HEK293 (cell line): ENCODE data around the gene PTRH2.

Experiments
- CTCF ChIA-PET: fragments of 350-600 bp; formaldehyde crosslinking; extraction: SDS; loops from one replicate; lab custom pipeline; 2021; ENCODE audit warnings: antibody characterized with exemption; lab: Yijun Ruan, JAX
- POLR2A ChIA-PET: fragments of 300-600 bp; formaldehyde crosslinking; extraction: SDS; loops from one replicate; lab custom pipeline; 2020; ENCODE audit warnings: antibody characterized with exemption, inconsistent platforms; lab: Yijun Ruan, JAX
- H3K27ac ChIP-seq: fragments of 200-500 bp; sonication (Bioruptor generic); 2 replicates; pipeline ENCODE4 v1.5.1; 2014; ENCODE audit warnings: low read depth, low read length, control low read depth, inconsistent platforms; ENCODE audit errors: extremely low read depth
- H3K36me3 ChIP-seq, 2 experiments: fragments of 200-500 bp in 1 of 2; sonication (Bioruptor generic) in 1 of 2; 1 replicate in 1 of 2; 2 replicates in 1 of 2; pipeline ENCODE4 v1.5.1; 2014 to 2017; ENCODE audit warnings: inconsistent platforms in 2 of 2, low read length in 2 of 2; ENCODE audit not compliant: control insufficient read depth in 2 of 2, insufficient read depth in 1 of 2
- H3K4me1 ChIP-seq: fragments of 200-500 bp; sonication (Bioruptor generic); 2 replicates; pipeline ENCODE4 v1.5.1; 2014; ENCODE audit warnings: mild to moderate bottlenecking, low read length, inconsistent platforms; ENCODE audit not compliant: control insufficient read depth, insufficient read depth
- H3K4me3 ChIP-seq: 2 replicates; pipeline ENCODE4 v1.5.1; 2011; ENCODE audit warnings: low read depth, mild to moderate bottlenecking, control low read depth, low read length, moderate library complexity
- H3K9me3 ChIP-seq: fragments of 200-500 bp; sonication (Bioruptor generic); 2 replicates; pipeline ENCODE4 v1.5.1; 2014; ENCODE audit warnings: low read depth, low read length, inconsistent platforms; ENCODE audit not compliant: control insufficient read depth, insufficient read depth
- GLI2 ChIP-seq: fragments of 450-650 bp; formaldehyde crosslinking; IDR thresholded peaks from 2 replicates; pipeline ENCODE4; 2017; ENCODE audit warnings: missing biosample characterization, missing genetic modification characterization, low read depth, borderline replicate concordance
- GLIS1 ChIP-seq: fragments of 450-650 bp; formaldehyde crosslinking; IDR thresholded peaks from 2 replicates; pipeline ENCODE4 v1.5.1; 2016; ENCODE audit warnings: missing biosample characterization, missing genetic modification characterization
- MYNN ChIP-seq: fragments of 450-650 bp; formaldehyde crosslinking; IDR thresholded peaks from 2 replicates; pipeline ENCODE4 v1.5.1; 2016; ENCODE audit warnings: missing biosample characterization, missing genetic modification characterization, borderline replicate concordance
- OSR2 ChIP-seq: fragments of 450-650 bp; formaldehyde crosslinking; IDR thresholded peaks from 2 replicates; pipeline ENCODE4 v1.5.1; 2016; ENCODE audit warnings: missing biosample characterization, missing genetic modification characterization
- PRDM1 ChIP-seq: fragments of 450-650 bp; formaldehyde crosslinking; IDR thresholded peaks from 2 replicates; pipeline ENCODE4; 2016; ENCODE audit warnings: missing biosample characterization, missing genetic modification characterization
- RBAK ChIP-seq: fragments of 450-650 bp; formaldehyde crosslinking; IDR thresholded peaks from 2 replicates; pipeline ENCODE4 v1.5.1; 2016; ENCODE audit warnings: missing biosample characterization, missing genetic modification characterization
- SP2 ChIP-seq: fragments of 450-650 bp; formaldehyde crosslinking; IDR thresholded peaks from 2 replicates; pipeline ENCODE4 v1.5.1; 2016; ENCODE audit warnings: missing biosample characterization, missing genetic modification characterization
- ZBTB10 ChIP-seq: fragments of 450-650 bp; formaldehyde crosslinking; IDR thresholded peaks from 2 replicates; pipeline ENCODE4 v1.5.1; 2016; ENCODE audit warnings: missing biosample characterization, missing genetic modification characterization
- ZFP37 ChIP-seq: fragments of 450-650 bp; formaldehyde crosslinking; IDR thresholded peaks from 2 replicates; pipeline ENCODE4 v1.5.1; 2016; ENCODE audit warnings: missing biosample characterization, missing genetic modification characterization
- ZNF112 ChIP-seq: fragments of 450-650 bp; formaldehyde crosslinking; IDR thresholded peaks from 2 replicates; pipeline ENCODE4 v1.5.0; 2017; ENCODE audit warnings: missing biosample characterization, missing genetic modification characterization
- ZNF133 ChIP-seq: fragments of 450-650 bp; formaldehyde crosslinking; IDR thresholded peaks from 2 replicates; pipeline ENCODE4 v1.5.1; 2016; ENCODE audit warnings: missing biosample characterization, missing genetic modification characterization
- ZNF140 ChIP-seq: fragments of 450-650 bp; formaldehyde crosslinking; IDR thresholded peaks from 2 replicates; pipeline ENCODE4 v1.5.1; 2016; ENCODE audit warnings: missing biosample characterization, missing genetic modification characterization
- ZNF19 ChIP-seq: fragments of 450-650 bp; formaldehyde crosslinking; IDR thresholded peaks from 2 replicates; pipeline ENCODE4; 2016; ENCODE audit warnings: missing biosample characterization, missing genetic modification characterization, low read depth
- ZNF202 ChIP-seq: fragments of 450-650 bp; formaldehyde crosslinking; IDR thresholded peaks from 2 replicates; pipeline ENCODE4 v1.5.1; 2016; ENCODE audit warnings: missing biosample characterization, missing genetic modification characterization, borderline replicate concordance
- ZNF211 ChIP-seq: fragments of 450-650 bp; formaldehyde crosslinking; IDR thresholded peaks from 2 replicates; pipeline ENCODE4 v1.5.1; 2016; ENCODE audit warnings: low read depth, missing biosample characterization, missing genetic modification characterization
- ZNF335 ChIP-seq: fragments of 450-650 bp; formaldehyde crosslinking; conservative IDR thresholded peaks from 2 replicates; pipeline ENCODE4 v1.5.1; 2016; ENCODE audit warnings: missing biosample characterization, missing genetic modification characterization
- ZNF366 ChIP-seq: fragments of 450-650 bp; formaldehyde crosslinking; conservative IDR thresholded peaks from 2 replicates; pipeline ENCODE4 v1.5.1; 2016; ENCODE audit warnings: missing biosample characterization, missing genetic modification characterization
- ZNF37A ChIP-seq: fragments of 450-650 bp; IDR thresholded peaks from 2 replicates; pipeline ENCODE4 v1.5.1; 2018; ENCODE audit warnings: missing biosample characterization, missing genetic modification characterization
- ZNF391 ChIP-seq: fragments of 450-650 bp; formaldehyde crosslinking; IDR thresholded peaks from 2 replicates; pipeline ENCODE4 v1.5.1; 2016; ENCODE audit warnings: low read depth, missing biosample characterization, missing genetic modification characterization, borderline replicate concordance
- ZNF416 ChIP-seq: fragments of 450-650 bp; formaldehyde crosslinking; IDR thresholded peaks from 2 replicates; pipeline ENCODE4 v1.5.1; 2016; ENCODE audit warnings: missing biosample characterization, missing genetic modification characterization
- ZNF423 ChIP-seq: fragments of 450-650 bp; formaldehyde crosslinking; IDR thresholded peaks from 2 replicates; pipeline ENCODE4 v1.5.1; 2016; ENCODE audit warnings: missing biosample characterization, missing genetic modification characterization
- ZNF449 ChIP-seq: fragments of 450-650 bp; formaldehyde crosslinking; IDR thresholded peaks from 2 replicates; pipeline ENCODE4 v1.5.1; 2017; ENCODE audit warnings: missing biosample characterization, mild to moderate bottlenecking, missing genetic modification characterization, moderate library complexity
- ZNF610 ChIP-seq: fragments of 450-650 bp; formaldehyde crosslinking; IDR thresholded peaks from 2 replicates; pipeline ENCODE4 v1.5.1; 2016; ENCODE audit warnings: missing biosample characterization, missing genetic modification characterization, borderline replicate concordance
- ZNF670 ChIP-seq: fragments of 450-650 bp; formaldehyde crosslinking; IDR thresholded peaks from 2 replicates; pipeline ENCODE4 v1.5.1; 2016; ENCODE audit warnings: missing biosample characterization, missing genetic modification characterization, low read depth
- ZNF701 ChIP-seq: fragments of 450-650 bp; formaldehyde crosslinking; IDR thresholded peaks from 2 replicates; pipeline ENCODE4 v1.5.1; 2016; ENCODE audit warnings: missing biosample characterization, missing genetic modification characterization
- ZNF768 ChIP-seq: fragments of 450-650 bp; formaldehyde crosslinking; IDR thresholded peaks from 2 replicates; pipeline ENCODE4 v1.5.1; 2018; ENCODE audit warnings: missing biosample characterization, mild to moderate bottlenecking, missing genetic modification characterization
- ZNF837 ChIP-seq: fragments of 450-650 bp; formaldehyde crosslinking; IDR thresholded peaks from 2 replicates; pipeline ENCODE4 v1.5.1; 2016; ENCODE audit warnings: missing biosample characterization, missing genetic modification characterization
- ZSCAN30 ChIP-seq: fragments of 450-650 bp; IDR thresholded peaks from 2 replicates; pipeline ENCODE4 v1.5.1; 2018; ENCODE audit warnings: missing biosample characterization, mild to moderate bottlenecking, missing genetic modification characterization, moderate library complexity
- TF ChIP-seq, protein P1 (sequence below): IDR thresholded peaks from 2 replicates; pipeline ENCODE4 v1.6.1; 2011; ENCODE audit warnings: mild to moderate bottlenecking, low read depth, low read length, borderline replicate concordance
- TF ChIP-seq, protein P2 (sequence below): fragments of 450-650 bp; formaldehyde crosslinking; IDR thresholded peaks from 2 replicates; pipeline ENCODE4; 2016; ENCODE audit warnings: missing biosample characterization, missing genetic modification characterization
- TF ChIP-seq, protein P3 (sequence below): fragments of 450-650 bp; formaldehyde crosslinking; IDR thresholded peaks from 2 replicates; pipeline ENCODE4 v1.5.1; 2016; ENCODE audit warnings: missing biosample characterization, missing genetic modification characterization

The PTRH2 gene

GRCh38 chr17:59707149-59707970 is at the start of gene PTRH2, which contains the start of gene VMP1:
PTRH2 (minus strand) TSS chr17:59707430; CDS start chr17:59697978, 9,452 bp downstream.
VMP1 (plus strand) TSS chr17:59707654; CDS start chr17:59731447, 23,793 bp downstream.
- Histone ChIP-seq H3K4me1 (peaks cover 16% of the 10 kb centered on the region), H3K4me3 (peak within 1 kb of the TSS; percentile 95), H3K27ac (peak within 1 kb of the TSS; percentile 90), H3K36me3 (peaks cover 16% of the 10 kb centered on the region in 2 experiments; a peak in 2 of 3 replicates), H3K9me3 (no peaks in the 10 kb centered on the region)
- POLR2A ChIA-PET = interaction anchor here (0.5 to 3.0 kb wide), 29 partner anchors 14 to 341 kb away, joined by 3 to 31 read pairs (median 3); partner anchors contain the start of genes CLTC, DHX40, RNFT1 and RPS6KB1
- CTCF ChIA-PET = interaction anchor here (0.6 to 2.3 kb wide), 5 partner anchors 18 to 931 kb away, joined by 3 to 6 read pairs (median 3); no protein-coding TSS in a partner anchor
- no peak for TF ChIP-seq PRDM1 (tag by site-specific recombination)
- TF ChIP-seq SP2 (tag by site-specific recombination) = peak; percentile 94
- TF ChIP-seq ZNF449 = no peak
- no peak for TF ChIP-seq GLI2
- TF ChIP-seq ZNF112 (tag by site-specific recombination) = no peak
- TF ChIP-seq ZNF366 (tag by site-specific recombination) = peak; percentile 100
- peak; percentile 9; the same call in 1 of the 2 replicates for TF ChIP-seq ZSCAN30 (tag by site-specific recombination)
- TF ChIP-seq ZNF202 (tag by site-specific recombination) = no peak
- no peak for TF ChIP-seq ZBTB10 (tag by site-specific recombination)
- 0 out of 2 replicates have a peak, but pooled peaks have one; percentile 23 for TF ChIP-seq ZNF391 (tag by site-specific recombination)
- no peak for TF ChIP-seq ZNF416
- TF ChIP-seq, protein P1, sequence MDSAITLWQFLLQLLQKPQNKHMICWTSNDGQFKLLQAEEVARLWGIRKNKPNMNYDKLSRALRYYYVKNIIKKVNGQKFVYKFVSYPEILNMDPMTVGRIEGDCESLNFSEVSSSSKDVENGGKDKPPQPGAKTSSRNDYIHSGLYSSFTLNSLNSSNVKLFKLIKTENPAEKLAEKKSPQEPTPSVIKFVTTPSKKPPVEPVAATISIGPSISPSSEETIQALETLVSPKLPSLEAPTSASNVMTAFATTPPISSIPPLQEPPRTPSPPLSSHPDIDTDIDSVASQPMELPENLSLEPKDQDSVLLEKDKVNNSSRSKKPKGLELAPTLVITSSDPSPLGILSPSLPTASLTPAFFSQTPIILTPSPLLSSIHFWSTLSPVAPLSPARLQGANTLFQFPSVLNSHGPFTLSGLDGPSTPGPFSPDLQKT = peak; percentile 69; the same call in 1 of the 2 replicates
- TF ChIP-seq RBAK = no peak
- TF ChIP-seq ZNF701 (tag by site-specific recombination) = no peak
- TF ChIP-seq OSR2 (tag by site-specific recombination) = no peak
- TF ChIP-seq MYNN (tag by site-specific recombination) = no peak
- TF ChIP-seq ZNF133 (tag by site-specific recombination) = no peak
- TF ChIP-seq ZNF335 (tag by site-specific recombination) = peak; percentile 67; the same call in 1 of the 2 replicates
- TF ChIP-seq, protein P2, sequence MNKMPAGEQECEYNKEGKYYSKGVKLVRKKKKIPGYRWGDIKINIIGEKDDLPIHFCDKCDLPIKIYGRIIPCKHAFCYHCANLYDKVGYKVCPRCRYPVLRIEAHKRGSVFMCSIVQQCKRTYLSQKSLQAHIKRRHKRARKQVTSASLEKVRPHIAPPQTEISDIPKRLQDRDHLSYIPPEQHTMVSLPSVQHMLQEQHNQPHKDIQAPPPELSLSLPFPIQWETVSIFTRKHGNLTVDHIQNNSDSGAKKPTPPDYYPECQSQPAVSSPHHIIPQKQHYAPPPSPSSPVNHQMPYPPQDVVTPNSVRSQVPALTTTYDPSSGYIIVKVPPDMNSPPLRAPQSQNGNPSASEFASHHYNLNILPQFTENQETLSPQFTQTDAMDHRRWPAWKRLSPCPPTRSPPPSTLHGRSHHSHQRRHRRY = no peak
- TF ChIP-seq ZNF211 = no peak
- TF ChIP-seq ZNF19 (tag by site-specific recombination) = no peak
- TF ChIP-seq, protein P3, sequence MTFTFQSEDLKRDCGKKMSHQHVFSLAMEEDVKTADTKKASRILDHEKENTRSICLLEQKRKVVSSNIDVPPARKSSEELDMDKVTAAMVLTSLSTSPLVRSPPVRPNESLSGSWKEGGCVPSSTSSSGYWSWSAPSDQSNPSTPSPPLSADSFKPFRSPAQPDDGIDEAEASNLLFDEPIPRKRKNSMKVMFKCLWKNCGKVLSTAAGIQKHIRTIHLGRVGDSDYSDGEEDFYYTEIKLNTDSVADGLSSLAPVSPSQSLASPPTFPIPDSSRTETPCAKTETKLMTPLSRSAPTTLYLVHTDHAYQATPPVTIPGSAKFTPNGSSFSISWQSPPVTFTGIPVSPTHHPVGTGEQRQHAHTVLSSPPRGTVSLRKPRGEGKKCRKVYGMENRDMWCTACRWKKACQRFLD = no peak
- TF ChIP-seq ZNF610 (tag by site-specific recombination) = no peak
- no peak for TF ChIP-seq ZNF423 (tag by site-specific recombination)
- no peak for TF ChIP-seq ZNF670 (tag by site-specific recombination)
- peak; percentile 35; the same call in 1 of the 2 replicates for TF ChIP-seq GLIS1 (tag by site-specific recombination)
- TF ChIP-seq ZFP37 = peak; percentile 49; the same call in 1 of the 2 replicates
- no peak for TF ChIP-seq ZNF768
- TF ChIP-seq ZNF140 (tag by site-specific recombination) = no peak
- TF ChIP-seq ZNF837 (tag by site-specific recombination) = no peak
- TF ChIP-seq ZNF37A (tag by site-specific recombination) = no peak
